Measurements from ENCODE around the gene SNAP29.
A peak's percentile ranks its signal among the peaks of the same experiment; 100 is the strongest.

The SNAP29 gene

DNA sequence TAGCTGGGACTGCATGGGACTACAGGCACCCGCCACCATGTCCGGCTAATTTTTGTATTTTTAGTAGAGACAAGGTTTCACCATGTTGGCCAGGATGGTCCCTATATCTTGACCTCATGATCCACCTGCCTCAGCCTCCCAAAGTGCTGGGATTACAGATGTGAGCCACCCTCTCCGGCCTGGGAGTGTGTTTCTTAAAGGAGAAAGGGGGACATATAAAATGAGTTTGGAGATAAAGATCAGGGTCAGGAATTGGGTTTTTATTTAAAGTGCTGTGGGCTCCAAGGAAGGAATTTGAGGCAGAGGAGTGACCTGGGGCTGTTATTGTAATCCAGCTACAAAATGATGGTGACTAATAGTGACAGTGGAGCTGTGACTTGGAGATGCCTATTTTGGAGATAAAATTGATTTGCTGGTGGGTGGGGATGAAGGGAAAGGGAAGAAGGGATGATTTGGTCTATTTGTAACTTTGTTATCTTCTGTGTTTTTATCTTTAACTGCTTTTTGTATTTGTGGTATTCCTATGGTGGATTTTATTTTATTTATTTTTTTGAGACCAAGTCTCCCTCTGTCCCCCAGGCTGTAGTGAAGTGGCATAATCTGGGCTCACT lies 63.4 kb downstream of the SNAP29 start:
- H3K4me3 ChIP-seq (ENCODE audit: low read depth, low read length) = no peak overlapping the region
- H3K9me3 ChIP-seq (ENCODE audit: control insufficient read depth, insufficient read depth, low read depth, low read length) = no peaks in the 10 kb centered on the region
- CTCF ChIA-PET = interaction anchor here (0.6 to 4.1 kb wide), 2 partner anchors 37 to 78 kb away, joined by 3 to 29 read pairs; no protein-coding TSS in a partner anchor
- H3K27ac ChIP-seq (ENCODE audit: extremely low read depth, low read depth, low read length) = no peak overlapping the region
- POLR2A ChIA-PET = interaction anchor here (0.6 to 3.0 kb wide), 4 partner anchors 15 to 80 kb away, joined by 3 to 17 read pairs (median 5); partner anchors contain the start of genes LZTR1 and THAP7
- H3K36me3 ChIP-seq (ENCODE audit: control insufficient read depth in 2 of 2, insufficient read depth in 1 of 2, low read length in 2 of 2) = peaks cover 3 to 5% of the 10 kb centered on the region in 2 experiments; a peak in 2 of 3 replicates
- peaks cover 11% of the 10 kb centered on the region; the same call in 1 of the 2 replicates for H3K4me1 ChIP-seq (ENCODE audit: control insufficient read depth, insufficient read depth, low read length)
- no peak; the same call in 1 of the 2 replicates for TF ChIP-seq ZBTB17 (tag by site-specific recombination; IDR thresholded peaks at IDR 0.05)
- peak; percentile 73; the same call in 1 of the 2 replicates for TF ChIP-seq ZNF366 (tag by site-specific recombination; conservative IDR thresholded peaks at IDR 0.05)
- no peak for TF ChIP-seq ZNF677 (tag by site-specific recombination; IDR thresholded peaks at IDR 0.05)
- TF ChIP-seq, protein P1, sequence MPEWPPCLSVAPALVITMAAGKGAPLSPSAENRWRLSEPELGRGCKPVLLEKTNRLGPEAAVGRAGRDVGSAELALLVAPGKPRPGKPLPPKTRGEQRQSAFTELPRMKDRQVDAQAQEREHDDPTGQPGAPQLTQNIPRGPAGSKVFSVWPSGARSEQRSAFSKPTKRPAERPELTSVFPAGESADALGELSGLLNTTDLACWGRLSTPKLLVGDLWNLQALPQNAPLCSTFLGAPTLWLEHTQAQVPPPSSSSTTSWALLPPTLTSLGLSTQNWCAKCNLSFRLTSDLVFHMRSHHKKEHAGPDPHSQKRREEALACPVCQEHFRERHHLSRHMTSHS (tag by site-specific recombination; IDR thresholded peaks at IDR 0.05) = no peak
- peak; percentile 26; the same call in 1 of the 2 replicates for TF ChIP-seq ZFHX2 (tag by site-specific recombination; conservative IDR thresholded peaks at IDR 0.05)
- no peak for TF ChIP-seq ELK4 (IDR thresholded peaks at IDR 0.05; ENCODE audit: borderline replicate concordance, low read depth, low read length)
- TF ChIP-seq ZNF785 (tag by site-specific recombination; IDR thresholded peaks at IDR 0.05) = no peak
- 0 out of 2 replicates have a peak, but pooled peaks have one; percentile 18 for TF ChIP-seq FEZF1 (tag by site-specific recombination; IDR thresholded peaks at IDR 0.05)
- TF ChIP-seq ZNF768 (tag by site-specific recombination; IDR thresholded peaks at IDR 0.05) = no peak
- TF ChIP-seq ZNF112 (tag by site-specific recombination; IDR thresholded peaks at IDR 0.05) = no peak
- TF ChIP-seq ZNF692 (tag by site-specific recombination; IDR thresholded peaks at IDR 0.05) = peak; percentile 9; the same call in 1 of the 2 replicates
- 0 out of 2 replicates have a peak, but pooled peaks have one; percentile 28 for TF ChIP-seq KLF16 (tag by site-specific recombination; IDR thresholded peaks at IDR 0.05)
- no peak for TF ChIP-seq ZNF423 (tag by site-specific recombination; IDR thresholded peaks at IDR 0.05)
- TF ChIP-seq ZBTB48 (tag by site-specific recombination; IDR thresholded peaks at IDR 0.05) = no peak
- no peak for TF ChIP-seq ZNF16 (tag by site-specific recombination; IDR thresholded peaks at IDR 0.05; ENCODE audit: low read depth)
- no peak for TF ChIP-seq OSR2 (tag by site-specific recombination; IDR thresholded peaks at IDR 0.05)
- TF ChIP-seq ZNF157 (tag by site-specific recombination; IDR thresholded peaks at IDR 0.05) = no peak
- TF ChIP-seq PRDM2 (tag by site-specific recombination; IDR thresholded peaks at IDR 0.05; ENCODE audit: borderline replicate concordance) = no peak
- TF ChIP-seq EGR2 (tag by site-specific recombination; IDR thresholded peaks at IDR 0.05; ENCODE audit: low read depth) = 0 out of 2 replicates have a peak, but pooled peaks have one; percentile 30
- TF ChIP-seq ZNF211 (tag by site-specific recombination; IDR thresholded peaks at IDR 0.05; ENCODE audit: low read depth) = no peak
- TF ChIP-seq ZNF18 (tag by site-specific recombination; IDR thresholded peaks at IDR 0.05) = no peak
- TF ChIP-seq MEIS1 (CRISPR knock-in tag; IDR thresholded peaks at IDR 0.05; ENCODE audit: borderline replicate concordance) = no peak
- TF ChIP-seq ZNF23 (tag by site-specific recombination; IDR thresholded peaks at IDR 0.05; ENCODE audit: borderline replicate concordance) = no peak
- no peak for TF ChIP-seq ZBTB1 (tag by site-specific recombination; IDR thresholded peaks at IDR 0.05)
- TF ChIP-seq, protein P2, sequence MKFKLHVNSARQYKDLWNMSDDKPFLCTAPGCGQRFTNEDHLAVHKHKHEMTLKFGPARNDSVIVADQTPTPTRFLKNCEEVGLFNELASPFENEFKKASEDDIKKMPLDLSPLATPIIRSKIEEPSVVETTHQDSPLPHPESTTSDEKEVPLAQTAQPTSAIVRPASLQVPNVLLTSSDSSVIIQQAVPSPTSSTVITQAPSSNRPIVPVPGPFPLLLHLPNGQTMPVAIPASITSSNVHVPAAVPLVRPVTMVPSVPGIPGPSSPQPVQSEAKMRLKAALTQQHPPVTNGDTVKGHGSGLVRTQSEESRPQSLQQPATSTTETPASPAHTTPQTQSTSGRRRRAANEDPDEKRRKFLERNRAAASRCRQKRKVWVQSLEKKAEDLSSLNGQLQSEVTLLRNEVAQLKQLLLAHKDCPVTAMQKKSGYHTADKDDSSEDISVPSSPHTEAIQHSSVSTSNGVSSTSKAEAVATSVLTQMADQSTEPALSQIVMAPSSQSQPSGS (tag by site-specific recombination; IDR thresholded peaks at IDR 0.05; ENCODE audit: low read depth) = no peak
